Measurements from ENCODE around the gene FAM193B.
A peak's percentile ranks its signal among the peaks of the same experiment; 100 is the strongest.

The FAM193B gene

DNA sequence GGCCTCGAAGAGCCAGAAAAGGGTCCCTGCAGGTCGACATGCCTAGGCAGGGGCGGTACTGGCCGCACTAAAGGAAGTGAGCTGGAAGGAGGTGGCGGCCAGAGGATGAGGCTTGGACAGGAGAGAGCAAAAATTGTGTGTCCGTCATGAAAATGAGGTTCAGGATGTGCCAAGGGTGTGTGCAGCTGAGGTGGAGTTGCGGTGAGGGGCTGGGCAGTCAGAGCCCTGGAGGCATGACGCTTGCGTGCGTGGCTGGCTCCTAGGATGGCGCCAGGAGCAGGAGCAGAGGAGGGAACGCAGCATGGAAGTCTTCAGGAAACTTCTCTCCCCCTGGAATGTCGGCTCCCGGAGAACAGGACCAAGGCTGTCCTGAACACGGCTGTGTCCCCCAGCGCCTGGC is 51.5 kb downstream of the FAM193B start:
- TF ChIP-seq, protein P1, sequence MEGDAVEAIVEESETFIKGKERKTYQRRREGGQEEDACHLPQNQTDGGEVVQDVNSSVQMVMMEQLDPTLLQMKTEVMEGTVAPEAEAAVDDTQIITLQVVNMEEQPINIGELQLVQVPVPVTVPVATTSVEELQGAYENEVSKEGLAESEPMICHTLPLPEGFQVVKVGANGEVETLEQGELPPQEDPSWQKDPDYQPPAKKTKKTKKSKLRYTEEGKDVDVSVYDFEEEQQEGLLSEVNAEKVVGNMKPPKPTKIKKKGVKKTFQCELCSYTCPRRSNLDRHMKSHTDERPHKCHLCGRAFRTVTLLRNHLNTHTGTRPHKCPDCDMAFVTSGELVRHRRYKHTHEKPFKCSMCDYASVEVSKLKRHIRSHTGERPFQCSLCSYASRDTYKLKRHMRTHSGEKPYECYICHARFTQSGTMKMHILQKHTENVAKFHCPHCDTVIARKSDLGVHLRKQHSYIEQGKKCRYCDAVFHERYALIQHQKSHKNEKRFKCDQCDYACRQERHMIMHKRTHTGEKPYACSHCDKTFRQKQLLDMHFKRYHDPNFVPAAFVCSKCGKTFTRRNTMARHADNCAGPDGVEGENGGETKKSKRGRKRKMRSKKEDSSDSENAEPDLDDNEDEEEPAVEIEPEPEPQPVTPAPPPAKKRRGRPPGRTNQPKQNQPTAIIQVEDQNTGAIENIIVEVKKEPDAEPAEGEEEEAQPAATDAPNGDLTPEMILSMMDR (conservative IDR thresholded peaks at IDR 0.05; ENCODE audit: low read depth, low read length): no peak
- no peak for DNase-seq (ENCODE audit: low read depth)
- H3K4me3 ChIP-seq (ENCODE audit: low read depth, low read length): no peak overlapping the region

DNA sequence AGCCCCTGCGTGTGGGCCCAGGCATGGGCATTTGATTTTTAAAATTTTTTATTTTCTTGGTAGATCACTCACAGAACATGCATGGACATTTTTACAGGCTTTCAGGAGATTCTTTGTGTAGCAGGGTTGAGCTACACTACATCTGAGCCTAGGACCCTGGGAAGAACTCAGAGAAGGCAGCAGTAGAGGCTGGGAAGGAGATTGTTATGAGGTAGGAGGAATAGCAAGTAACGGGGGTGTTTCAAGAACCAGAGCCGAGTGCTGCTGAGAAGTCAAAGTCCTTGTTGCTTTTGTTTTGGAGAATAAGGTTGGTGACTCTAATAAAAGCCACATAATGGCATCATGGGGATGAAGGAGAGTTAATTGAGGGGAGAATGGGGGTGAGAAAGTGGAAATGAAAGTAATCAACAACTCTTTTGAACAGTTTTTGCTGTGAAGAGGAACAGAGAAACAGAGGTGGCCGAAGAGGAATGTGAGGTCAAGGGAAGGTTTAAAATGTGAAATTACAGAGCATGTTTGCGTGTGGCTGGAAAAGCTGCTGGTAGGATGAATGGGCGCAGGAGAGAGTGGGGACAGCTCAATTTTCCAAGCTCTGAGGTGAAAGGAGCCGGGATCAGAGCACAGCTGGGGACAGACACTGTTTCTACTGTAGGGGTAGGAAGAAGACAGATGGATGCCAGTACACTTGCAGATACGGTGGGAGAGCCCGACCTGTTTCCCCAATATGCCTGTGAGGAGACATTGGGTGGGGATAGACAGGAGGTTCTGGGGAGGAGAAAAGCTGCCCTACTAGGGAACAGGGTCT is 52.3 kb downstream of the FAM193B start:
- TF ChIP-seq, protein P1 (conservative IDR thresholded peaks at IDR 0.05; ENCODE audit: low read depth, low read length): peak; percentile 0
- DNase-seq (ENCODE audit: low read depth): no peak
- H3K4me3 ChIP-seq (ENCODE audit: low read depth, low read length): no peak overlapping the region

DNA sequence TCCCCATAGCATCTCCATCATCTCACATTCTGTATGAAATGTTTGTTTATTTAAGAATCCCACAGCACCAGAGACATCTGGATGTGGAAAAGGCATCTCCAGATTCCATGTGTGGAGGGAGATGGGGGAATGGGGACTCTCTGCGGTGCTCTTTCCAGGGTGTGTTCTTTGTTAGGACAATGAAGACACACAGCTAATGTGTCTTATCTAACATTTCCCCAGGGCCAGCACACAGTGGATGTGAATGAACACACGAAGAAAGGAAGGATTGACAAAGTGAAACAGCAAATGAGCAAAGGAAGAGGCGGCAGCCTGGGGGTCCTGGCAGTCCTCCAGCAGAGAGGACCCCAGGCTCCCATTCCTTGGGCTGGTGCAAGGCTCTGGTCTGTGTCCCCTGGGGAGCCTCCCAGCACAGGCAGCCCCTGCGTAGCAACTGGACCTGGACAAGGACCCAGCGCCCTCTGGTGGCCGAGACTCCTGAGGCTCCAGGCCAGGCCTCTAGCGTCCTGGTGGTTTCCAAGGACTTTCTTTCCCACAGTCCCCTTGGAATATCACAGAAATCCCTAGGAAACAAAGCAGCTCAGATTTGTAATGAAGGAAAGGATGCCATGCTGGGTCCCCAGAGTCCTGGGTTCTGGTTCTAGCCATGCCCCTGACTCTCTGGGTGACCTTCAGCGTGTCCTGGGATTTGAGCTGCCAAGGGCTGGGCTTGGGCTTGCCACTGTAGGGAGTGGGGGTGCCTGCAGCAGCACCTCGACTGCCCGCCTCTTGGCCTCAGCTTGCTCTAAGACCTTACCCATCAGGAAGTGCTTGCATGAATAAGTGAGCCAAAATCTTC is 53.5 kb downstream of the FAM193B start:
- peak; percentile 91 for DNase-seq (ENCODE audit: low read depth)
- H3K4me3 ChIP-seq (ENCODE audit: low read depth, low read length): no peak overlapping the region
- TF ChIP-seq, protein P1 (conservative IDR thresholded peaks at IDR 0.05; ENCODE audit: low read depth, low read length): peak; percentile 96

DNA sequence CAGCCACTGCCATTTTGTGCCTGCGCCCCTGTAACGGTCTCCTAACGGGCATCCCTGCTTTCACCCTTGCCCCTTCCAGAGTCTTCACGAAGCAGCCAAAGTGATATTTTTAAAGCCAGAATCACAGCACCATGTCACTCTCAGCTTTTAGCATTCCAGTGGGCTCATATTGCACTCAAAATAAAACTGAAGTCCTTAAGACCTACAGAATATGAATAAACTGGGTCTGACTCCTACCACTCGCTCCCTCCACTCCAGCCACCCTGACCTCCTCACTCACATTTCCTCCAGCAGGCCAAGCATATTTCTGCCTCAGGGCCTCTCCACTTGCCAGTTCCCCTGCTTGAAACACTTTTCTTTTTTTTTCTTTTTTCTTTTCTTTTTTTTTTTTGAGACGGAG is 54.5 kb downstream of the FAM193B start:
- H3K4me3 ChIP-seq (ENCODE audit: low read depth, low read length): no peak overlapping the region
- no peak for DNase-seq (ENCODE audit: low read depth)
- TF ChIP-seq, protein P1 (conservative IDR thresholded peaks at IDR 0.05; ENCODE audit: low read depth, low read length): no peak

DNA sequence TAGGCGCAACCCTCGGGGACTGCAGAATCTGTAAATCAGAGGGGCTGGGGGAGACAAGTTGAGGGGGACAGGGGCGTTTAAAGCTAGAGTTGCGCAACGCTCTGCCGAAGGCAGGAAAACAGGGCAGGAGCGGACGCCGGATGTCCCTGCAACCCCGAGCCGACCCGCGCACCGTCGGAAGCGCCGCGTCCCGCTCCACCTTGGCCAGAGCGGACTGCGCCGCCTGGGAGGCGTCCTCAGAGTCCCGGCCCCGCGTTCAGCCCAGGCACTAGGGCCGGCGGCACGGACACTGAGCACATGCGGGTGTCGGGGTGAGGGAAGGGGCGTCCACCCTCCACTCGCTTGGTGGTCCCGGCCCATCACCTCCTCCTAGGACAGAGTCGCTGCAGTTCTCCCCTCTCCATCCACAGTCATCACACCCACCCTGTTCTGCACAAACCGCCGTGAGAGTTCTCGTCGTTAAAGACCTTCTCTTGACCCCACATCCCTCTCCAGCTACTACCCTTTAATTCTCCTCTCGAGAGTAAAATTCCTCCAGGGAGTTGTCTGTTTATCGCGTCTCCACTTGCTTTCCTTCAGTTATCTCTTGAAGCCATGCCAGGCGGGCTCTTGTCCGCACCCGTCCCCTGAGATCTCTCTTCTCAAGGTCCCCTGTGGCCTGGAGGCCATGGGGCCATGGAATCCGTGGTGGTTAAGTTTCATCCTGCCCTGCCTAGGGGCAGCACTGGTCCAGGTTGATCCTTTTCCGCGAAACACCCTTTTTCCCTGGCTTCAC is 56.2 kb downstream of the FAM193B start:
- peak; percentile 31 for DNase-seq (ENCODE audit: low read depth)
- peak overlapping the region; percentile 61 for H3K4me3 ChIP-seq (ENCODE audit: low read depth, low read length)
- TF ChIP-seq, protein P1 (conservative IDR thresholded peaks at IDR 0.05; ENCODE audit: low read depth, low read length): no peak

DNA sequence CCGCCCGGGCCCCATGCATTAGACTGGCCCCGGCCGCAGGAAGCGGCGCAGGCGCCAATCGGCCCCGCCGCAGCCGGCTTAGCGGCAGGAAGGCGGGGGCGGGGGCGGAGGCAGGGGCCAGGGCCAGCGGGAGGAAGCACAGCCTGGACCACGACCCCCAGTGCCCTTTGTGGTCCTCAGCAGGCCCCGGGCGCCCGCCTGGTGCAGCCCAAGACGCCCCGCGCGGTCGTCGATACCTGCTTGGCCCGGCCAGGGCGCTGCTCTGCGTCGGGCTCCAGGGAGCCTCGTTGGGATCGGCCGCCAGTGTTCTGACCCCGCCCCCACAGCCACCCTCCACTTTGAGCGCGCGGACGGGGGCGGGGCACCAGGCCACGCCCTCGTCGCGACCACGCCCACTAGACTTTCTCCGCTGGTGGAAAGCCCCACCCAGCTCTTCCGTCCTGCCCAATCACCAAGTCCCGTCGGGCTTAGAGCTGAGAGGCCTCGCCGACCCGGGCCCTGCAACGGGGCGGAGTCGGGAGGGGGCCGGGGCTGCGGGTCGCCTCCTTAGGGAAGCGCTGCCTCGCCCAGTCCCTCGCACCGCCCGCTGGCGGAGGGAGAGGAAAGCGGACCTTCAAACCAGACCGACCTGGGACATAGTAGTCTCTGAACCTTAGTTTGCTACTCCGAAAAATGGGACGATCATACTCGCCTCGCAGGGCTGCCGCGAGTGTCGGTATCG is 56.9 kb downstream of the FAM193B start, which contains the start of gene PDLIM7:
Gene PDLIM7 (minus strand): TSS at position 313 of the 721 bp plus-strand sequence. CDS start 1,092 bp downstream, outside the sequence.
- TF ChIP-seq, protein P1 (conservative IDR thresholded peaks at IDR 0.05; ENCODE audit: low read depth, low read length): peak; percentile 4
- H3K4me3 ChIP-seq (ENCODE audit: low read depth, low read length): peak within 1 kb of the TSS; percentile 83
- peak; percentile 99 for DNase-seq (ENCODE audit: low read depth)

All from choroid plexus epithelial cell (primary cell).